Measurements from ENCODE around the gene MAN2C1.
"Not testable (repeated sequence)": the region's sequence is repeated elsewhere in the genome, so short reads cannot be mapped to it uniquely, and the experiment has no call there.

MAN2C1 gene

GRCh38 chr15:75360856-75361255 lies 7.6 kb downstream of the MAN2C1 start:
- no peak for DNase-seq

GRCh38 chr15:75360391-75360790 lies 8.0 kb downstream of the MAN2C1 start:
- peak; percentile 65 for DNase-seq

- DNase-seq: no peak
These were observed 8.7 kb downstream of the MAN2C1 start for GRCh38 chr15:75359537-75360250.

- DNase-seq: no peak
These were observed 9.5 kb downstream of the MAN2C1 start for GRCh38 chr15:75358771-75359536.

- DNase-seq: no peak
These were observed 10.3 kb downstream of the MAN2C1 start for GRCh38 chr15:75357976-75358673.

GRCh38 chr15:75356517-75356916 lies 11.9 kb downstream of the MAN2C1 start:
- DNase-seq: no peak

- DNase-seq: no peak
These were observed 12.4 kb downstream of the MAN2C1 start for GRCh38 chr15:75356006-75356405.

GRCh38 chr15:75355369-75355768 lies 13.0 kb downstream of the MAN2C1 start:
- no peak for DNase-seq

- no peak for DNase-seq
These were observed 14.0 kb downstream of the MAN2C1 start for GRCh38 chr15:75354454-75354853.

- no peak for DNase-seq
These were observed 14.8 kb downstream of the MAN2C1 start for GRCh38 chr15:75353604-75354003.

- no peak for DNase-seq
These were observed 16.0 kb downstream of the MAN2C1 start for GRCh38 chr15:75352186-75353080.

- no peak for DNase-seq
These were observed 17.6 kb downstream of the MAN2C1 start for GRCh38 chr15:75350601-75351361.

GRCh38 chr15:75349851-75350588 lies 18.4 kb downstream of the MAN2C1 start:
- peak; percentile 80 for DNase-seq

GRCh38 chr15:75349351-75349669 lies 19.1 kb downstream of the MAN2C1 start:
- not testable (repeated sequence) for DNase-seq

- DNase-seq: no peak
These were observed 19.7 kb downstream of the MAN2C1 start for GRCh38 chr15:75348562-75349350.

GRCh38 chr15:75348034-75348561 lies 20.3 kb downstream of the MAN2C1 start:
- no peak for DNase-seq

GRCh38 chr15:75347222-75348033 lies 21.0 kb downstream of the MAN2C1 start:
- DNase-seq: peak; percentile 43

GRCh38 chr15:75346796-75347221 lies 21.6 kb downstream of the MAN2C1 start, which contains the start of gene NEIL1:
Gene NEIL1, plus strand, starts transcription at chr15:75347039. Its CDS starts 1,867 bp downstream, at chr15:75348906.
- DNase-seq: no peak

GRCh38 chr15:75343953-75344352 lies 24.5 kb downstream of the MAN2C1 start:
- DNase-seq: not testable (repeated sequence)

All from hematopoietic multipotent progenitor cell treated with erythropoietin and hydrocortisone succinate and interleukin-3 and kit ligand, for 8 days (in vitro differentiated cells).